Natural killer cell treated with Interleukin-12 subunit alpha and Interleukin-12 subunit beta and Interleukin-15 and Interleukin-18, amount 100 ng/mL, for 72 hours (primary cell): ENCODE results near the gene BRD3. TPM values are rescaled to one million over a fixed set of nuclear protein-coding genes. Genes with fewer than 3 reads are reported as not detected.

Source experiments
- ATAC-seq, 2 donors: fragments of 150-1000 bp; cut with Tn5 transposase in 1 of 2; sonication (Bioruptor Pico), chemical (Tn5 transposase) in 1 of 2; 2 replicates each; pipeline ENCODE4 v1.10.0; 2021
- DNase-seq: peaks from one replicate; pipeline ENCODE4 v3.0.0; 2022; ENCODE audit warnings: low spot score
- H3K27ac Mint-ChIP-seq, 2 donors: 1 replicate in 1 of 2; 2 replicates in 1 of 2; pipeline ENCODE4 v1.8.0; 2022; ENCODE audit warnings: mixed read lengths in 2 of 2, mild to moderate bottlenecking in 1 of 2, moderate library complexity in 1 of 2
- H3K27me3 Mint-ChIP-seq, 2 donors: 1 replicate in 1 of 2; 2 replicates in 1 of 2; pipeline ENCODE4 v1.8.0; 2022; ENCODE audit warnings: mixed read lengths in 2 of 2
- H3K36me3 Mint-ChIP-seq: one replicate; pipeline ENCODE4 v1.8.0; 2022; ENCODE audit warnings: mixed read lengths
- H3K4me1 Mint-ChIP-seq, 2 donors: 1 replicate in 1 of 2; 2 replicates in 1 of 2; pipeline ENCODE4 v1.8.0; 2022; ENCODE audit warnings: low read depth in 2 of 2, mixed read lengths in 2 of 2, mild to moderate bottlenecking in 1 of 2
- H3K4me3 Mint-ChIP-seq: one replicate; pipeline ENCODE4 v1.8.0; 2022; ENCODE audit warnings: mixed read lengths
- H3K9me3 Mint-ChIP-seq: 2 replicates; pipeline ENCODE4 v1.8.0; 2022; ENCODE audit warnings: mixed read lengths
- total RNA-seq, 2 donors: library from RNA; stranded (reverse); gene quantifications; one replicate each; pipeline ENCODE4 v1.2.3, GENCODE V29; 2022

The BRD3 gene
- total RNA-seq, 2 donors from 2014 or later: 17.8 to 19.1 TPM

- no peaks in the 10 kb centered on the region for H3K27me3 Mint-ChIP-seq
- peak overlapping the region; percentile 12 to 56 for H3K27ac Mint-ChIP-seq
- H3K36me3 Mint-ChIP-seq: no peaks in the 10 kb centered on the region
- H3K9me3 Mint-ChIP-seq: no peaks in the 10 kb centered on the region
- DNase-seq (no peak), ATAC-seq (no peak)
- H3K4me1 Mint-ChIP-seq: peaks cover 0 to 3% of the 10 kb centered on the region in 2 donors
- H3K4me3 Mint-ChIP-seq: peak overlapping the region; percentile 73
Measured at GRCh38 chr9:134024214-134024792, 43.5 kb downstream of the BRD3 start.

DNA sequence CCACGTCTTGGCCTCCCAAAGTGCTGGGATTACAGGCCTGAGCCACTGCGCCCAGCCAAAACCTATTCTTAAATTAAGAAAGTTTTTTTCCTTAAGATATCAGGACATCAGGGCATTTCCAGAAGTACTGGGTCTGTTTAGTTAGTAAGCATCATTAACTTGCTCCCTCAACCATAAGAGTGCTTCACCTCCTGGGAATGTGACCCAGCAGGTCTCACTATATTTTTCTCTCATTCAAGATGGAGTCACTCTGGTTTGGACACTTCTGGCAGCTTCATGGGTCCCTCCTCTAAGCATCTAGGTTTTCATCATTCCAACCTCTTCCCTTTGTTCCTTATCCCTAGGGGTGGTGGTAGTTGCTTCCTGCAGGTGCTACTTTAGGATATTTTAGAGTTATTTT is 52.9 kb downstream of the BRD3 start:
- no peak overlapping the region for H3K4me3 Mint-ChIP-seq
- peaks cover 4% of the 10 kb centered on the region for H3K36me3 Mint-ChIP-seq
- no peak overlapping the region for H3K27ac Mint-ChIP-seq
- DNase-seq (no peak), ATAC-seq (no peak)
- no peaks in the 10 kb centered on the region for H3K27me3 Mint-ChIP-seq
- no peaks in the 10 kb centered on the region for H3K9me3 Mint-ChIP-seq
- no peaks in the 10 kb centered on the region for H3K4me1 Mint-ChIP-seq

GRCh38 chr9:134011401-134011800 is 56.4 kb downstream of the BRD3 start:
- H3K27me3 Mint-ChIP-seq: peaks cover 9 to 15% of the 10 kb centered on the region in 2 donors
- H3K4me1 Mint-ChIP-seq: no peaks in the 10 kb centered on the region
- H3K9me3 Mint-ChIP-seq: no peaks in the 10 kb centered on the region
- no peak for ATAC-seq
- no peak overlapping the region for H3K27ac Mint-ChIP-seq
- no peak for DNase-seq
- peaks cover 4% of the 10 kb centered on the region for H3K36me3 Mint-ChIP-seq
- H3K4me3 Mint-ChIP-seq: no peak overlapping the region

GRCh38 chr9:134010310-134011173 is 57.3 kb downstream of the BRD3 start:
- H3K27ac Mint-ChIP-seq: no peak overlapping the region
- H3K4me1 Mint-ChIP-seq: no peaks in the 10 kb centered on the region
- H3K36me3 Mint-ChIP-seq: peaks cover 4% of the 10 kb centered on the region
- H3K9me3 Mint-ChIP-seq: no peaks in the 10 kb centered on the region
- H3K4me3 Mint-ChIP-seq: no peak overlapping the region
- ATAC-seq (no peak), DNase-seq (no peak)
- H3K27me3 Mint-ChIP-seq: peaks cover 9 to 15% of the 10 kb centered on the region in 2 donors

- H3K4me1 Mint-ChIP-seq: no peaks in the 10 kb centered on the region
- no peak overlapping the region for H3K27ac Mint-ChIP-seq
Measured at GRCh38 chr9:134007571-134007970, 60.3 kb downstream of the BRD3 start.

DNA sequence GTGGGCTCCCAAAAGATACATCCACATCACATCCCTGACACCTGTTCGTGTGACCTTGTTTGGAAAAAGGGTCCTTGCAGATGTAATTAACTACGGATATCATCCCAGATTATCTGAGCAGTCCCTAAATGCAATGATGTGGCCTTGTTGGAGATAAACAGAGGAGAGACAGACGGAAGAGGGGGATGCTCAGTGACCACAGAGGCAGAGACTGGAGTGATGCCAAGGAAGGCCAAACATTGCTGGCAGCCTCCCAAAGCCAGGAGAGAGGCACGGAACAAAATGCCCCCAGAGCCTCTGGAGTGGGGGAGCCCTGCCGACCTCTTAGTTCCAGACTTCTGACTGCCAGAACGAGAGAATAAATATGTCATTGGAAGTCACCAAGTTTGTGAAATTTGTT is 60.7 kb downstream of the BRD3 start:
- ATAC-seq (no peak), DNase-seq (peak; percentile 12)
- H3K27me3 Mint-ChIP-seq: peaks cover 9 to 22% of the 10 kb centered on the region in 2 donors

More at GRCh38 chr9:134007571-134007970, 60.3 kb downstream of the BRD3 start:
- no peak overlapping the region for H3K4me3 Mint-ChIP-seq
- DNase-seq (peak; percentile 23), ATAC-seq (no peak)
- H3K27me3 Mint-ChIP-seq: peaks cover 9 to 19% of the 10 kb centered on the region in 2 donors
- no peaks in the 10 kb centered on the region for H3K9me3 Mint-ChIP-seq
- peaks cover 4% of the 10 kb centered on the region for H3K36me3 Mint-ChIP-seq

DNA sequence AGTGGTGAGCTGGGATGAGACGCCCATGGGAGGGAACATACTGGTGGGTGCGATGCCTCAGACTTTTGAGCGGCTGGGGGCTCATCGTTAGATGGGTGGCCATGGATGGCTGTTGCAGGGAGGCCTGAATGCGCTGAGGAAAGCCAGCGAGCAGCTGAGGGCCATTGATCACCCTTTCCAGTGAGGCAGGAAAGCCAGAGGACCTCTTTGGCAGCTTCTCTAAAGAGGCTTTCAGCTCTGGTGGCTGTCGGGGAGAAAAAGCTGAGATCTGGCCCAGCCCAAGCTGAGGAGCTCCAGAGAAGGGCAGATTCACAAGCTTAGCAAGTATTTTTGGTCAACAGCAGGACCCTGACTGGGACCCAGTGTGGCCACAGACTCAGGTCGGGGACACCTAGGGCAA is 62.4 kb downstream of the BRD3 start:
- H3K27ac Mint-ChIP-seq: no peak overlapping the region
- H3K9me3 Mint-ChIP-seq: no peaks in the 10 kb centered on the region
- no peak overlapping the region for H3K4me3 Mint-ChIP-seq
- DNase-seq (no peak), ATAC-seq (peak in 1 of 2 donors; percentile 14)
- peaks cover 9 to 23% of the 10 kb centered on the region in 2 donors for H3K27me3 Mint-ChIP-seq
- no peaks in the 10 kb centered on the region for H3K36me3 Mint-ChIP-seq
- H3K4me1 Mint-ChIP-seq: no peaks in the 10 kb centered on the region

More for the DNA sequence above, 60.7 kb downstream of the BRD3 start:
- H3K9me3 Mint-ChIP-seq: no peaks in the 10 kb centered on the region
- no peaks in the 10 kb centered on the region for H3K4me1 Mint-ChIP-seq
- peaks cover 4% of the 10 kb centered on the region for H3K36me3 Mint-ChIP-seq
- H3K4me3 Mint-ChIP-seq: no peak overlapping the region
- no peak overlapping the region for H3K27ac Mint-ChIP-seq

DNA sequence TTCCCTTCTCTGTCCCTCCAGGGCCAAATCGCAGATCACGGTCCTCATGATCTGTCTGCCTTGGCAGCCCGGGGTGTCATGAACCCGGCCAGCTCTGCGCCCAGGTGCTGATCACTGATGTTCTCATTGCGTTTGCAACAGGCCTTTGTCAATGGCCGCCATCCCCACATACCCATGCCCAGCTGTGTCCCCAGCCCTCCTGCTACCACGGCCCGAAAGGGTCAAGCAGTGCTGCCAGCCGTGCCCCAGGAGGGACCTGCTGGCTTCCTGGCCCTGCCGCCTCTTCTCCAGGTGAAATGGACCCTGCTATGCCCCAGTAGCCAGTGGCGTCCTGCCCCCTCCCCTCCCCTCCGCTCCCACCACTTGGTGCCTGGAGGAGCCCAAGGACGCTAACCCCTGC is 62.9 kb downstream of the BRD3 start:
- Mint-ChIP-seq H3K9me3 (no peaks in the 10 kb centered on the region), H3K27ac (no peak overlapping the region), H3K36me3 (no peaks in the 10 kb centered on the region), H3K27me3 (peaks cover 9 to 23% of the 10 kb centered on the region in 2 donors), H3K4me3 (no peak overlapping the region), H3K4me1 (no peaks in the 10 kb centered on the region)
- ATAC-seq (no peak), DNase-seq (peak; percentile 41)

DNA sequence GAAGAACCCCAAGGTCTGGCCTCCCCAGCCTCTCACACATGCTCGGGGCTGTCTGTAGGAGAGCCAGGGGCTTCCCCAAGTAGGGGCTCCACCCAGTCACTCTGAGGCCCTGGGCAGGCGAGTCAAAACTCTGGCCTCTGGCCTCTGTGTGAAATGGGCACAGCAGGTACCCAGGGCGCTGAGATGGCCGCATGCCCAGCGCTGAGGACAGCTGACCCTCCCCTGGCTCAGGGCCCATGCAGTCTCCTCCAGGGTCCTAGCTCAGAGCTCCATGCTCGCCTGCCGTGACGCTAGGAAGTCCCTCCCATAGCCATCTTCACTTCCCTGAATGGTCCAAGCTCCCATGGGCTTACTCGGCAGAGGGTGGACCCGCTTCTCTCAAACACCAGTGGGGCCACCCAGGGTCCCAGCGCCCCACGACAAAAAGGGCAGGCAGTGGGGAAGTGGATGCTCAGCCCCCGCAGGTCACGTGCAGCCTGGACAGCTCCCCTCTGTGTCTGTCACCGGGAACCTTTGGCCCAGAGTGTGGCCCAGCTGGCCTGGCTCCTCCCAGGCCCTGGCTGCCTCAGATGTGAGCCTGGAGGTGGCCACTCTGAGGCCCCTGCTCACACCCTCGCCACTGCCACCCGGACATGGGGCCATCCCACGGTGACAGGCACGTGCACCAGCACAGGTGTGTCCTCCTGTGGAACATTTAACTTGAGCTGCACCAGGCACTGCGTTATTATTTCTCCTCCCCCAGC is 63.5 kb downstream of the BRD3 start:
- peak in 1 of 2 donors; percentile 24 for ATAC-seq
- peak; percentile 59 for DNase-seq
- no peaks in the 10 kb centered on the region for H3K4me1 Mint-ChIP-seq
- no peak overlapping the region for H3K27ac Mint-ChIP-seq
- H3K36me3 Mint-ChIP-seq: no peaks in the 10 kb centered on the region
- no peak overlapping the region for H3K4me3 Mint-ChIP-seq
- no peaks in the 10 kb centered on the region for H3K9me3 Mint-ChIP-seq
- H3K27me3 Mint-ChIP-seq: peaks cover 9 to 23% of the 10 kb centered on the region in 2 donors

DNA sequence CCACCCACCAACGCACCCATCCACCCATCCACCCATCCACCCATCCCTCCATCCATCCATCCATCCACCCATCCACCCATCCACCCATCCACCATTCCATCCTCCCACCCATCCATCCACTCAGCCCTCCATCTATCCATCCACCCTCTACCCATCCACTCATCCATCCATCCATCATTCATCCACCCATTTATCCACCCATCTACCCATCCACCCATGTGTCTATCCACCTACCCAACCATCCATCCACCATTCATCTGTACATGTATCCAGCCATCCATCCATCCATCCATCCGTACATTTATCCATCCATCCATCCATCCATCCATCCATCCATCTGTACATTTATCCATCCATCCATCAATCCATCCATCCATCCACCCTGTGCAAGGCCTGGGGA is 64.6 kb downstream of the BRD3 start:
- no peak overlapping the region for H3K4me3 Mint-ChIP-seq
- no peaks in the 10 kb centered on the region for H3K9me3 Mint-ChIP-seq
- no peaks in the 10 kb centered on the region for H3K4me1 Mint-ChIP-seq
- no peak overlapping the region for H3K27ac Mint-ChIP-seq
- H3K36me3 Mint-ChIP-seq: no peaks in the 10 kb centered on the region
- DNase-seq: peak; percentile 44
- ATAC-seq: no peak
- H3K27me3 Mint-ChIP-seq: peaks cover 9 to 18% of the 10 kb centered on the region in 2 donors

GRCh38 chr9:134002796-134003195 is 65.0 kb downstream of the BRD3 start:
- H3K4me3 Mint-ChIP-seq: no peak overlapping the region
- peaks cover 9 to 18% of the 10 kb centered on the region in 2 donors for H3K27me3 Mint-ChIP-seq
- no peaks in the 10 kb centered on the region for H3K36me3 Mint-ChIP-seq
- H3K9me3 Mint-ChIP-seq: no peaks in the 10 kb centered on the region
- no peak overlapping the region for H3K27ac Mint-ChIP-seq
- ATAC-seq: no peak
- H3K4me1 Mint-ChIP-seq: no peaks in the 10 kb centered on the region
- peak; percentile 32 for DNase-seq

GRCh38 chr9:133999851-134000265 is 68.0 kb downstream of the BRD3 start:
- Mint-ChIP-seq H3K27me3 (peaks cover 0 to 8% of the 10 kb centered on the region in 2 donors), H3K27ac (no peak overlapping the region), H3K4me3 (no peak overlapping the region), H3K4me1 (no peaks in the 10 kb centered on the region), H3K36me3 (no peaks in the 10 kb centered on the region), H3K9me3 (no peaks in the 10 kb centered on the region)
- ATAC-seq (no peak), DNase-seq (no peak)

DNA sequence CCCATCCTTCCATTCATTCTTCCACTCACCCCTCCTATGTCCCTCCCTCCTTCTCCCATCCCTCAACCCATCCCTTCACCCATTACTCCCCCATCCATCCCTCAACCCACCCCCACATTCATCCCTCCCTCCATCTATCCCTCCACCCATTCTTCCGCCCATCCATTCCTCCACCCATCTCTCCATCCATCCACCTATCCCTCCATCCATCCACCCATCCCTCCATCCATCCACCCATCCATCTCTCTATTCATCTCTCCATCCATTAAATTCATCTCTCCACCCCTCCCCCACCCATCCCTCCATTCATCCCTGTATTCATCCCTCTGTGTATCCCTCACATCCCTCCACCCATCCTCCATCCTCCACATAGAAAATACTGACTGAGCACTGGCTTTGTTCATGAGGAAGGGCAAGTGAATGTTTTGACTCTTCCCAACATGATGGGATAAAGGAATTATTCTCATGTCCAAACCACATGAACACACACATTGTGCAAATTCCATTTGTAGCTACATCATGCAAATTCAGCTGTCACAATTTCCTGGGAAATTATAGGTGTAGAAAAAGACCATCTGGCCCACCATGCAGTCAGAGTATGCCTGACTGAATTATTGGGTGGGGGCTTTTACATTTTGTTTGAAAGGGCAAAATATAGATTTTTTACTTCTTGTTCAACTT is 68.8 kb downstream of the BRD3 start:
- no peaks in the 10 kb centered on the region for H3K9me3 Mint-ChIP-seq
- no peak overlapping the region for H3K27ac Mint-ChIP-seq
- H3K4me3 Mint-ChIP-seq: no peak overlapping the region
- ATAC-seq: no peak
- DNase-seq: no peak
- H3K4me1 Mint-ChIP-seq: no peaks in the 10 kb centered on the region
- peaks cover 0 to 8% of the 10 kb centered on the region in 2 donors for H3K27me3 Mint-ChIP-seq
- H3K36me3 Mint-ChIP-seq: no peaks in the 10 kb centered on the region
